Uterus (tissue), 2 donors: ENCODE data around the gene ITFG1.

Experiments
- CTCF ChIP-seq, 4 experiments: fragments of 200-600 bp in 2 of 4; fragments of 450-650 bp in 2 of 4; sonication (generic) in 2 of 4; IDR thresholded peaks; one replicate each; pipeline ENCODE4 v1.5.1; 2016 to 2019; ENCODE audit warnings: antibody characterized with exemption in 4 of 4, mild to moderate bottlenecking in 2 of 4, moderate library complexity in 1 of 4
- POLR2A ChIP-seq, 2 donors: fragments of 450-650 bp; IDR thresholded peaks; one replicate each; pipeline ENCODE4 v1.6.1; 2016; ENCODE audit warnings: antibody characterized with exemption in 2 of 2, mild to moderate bottlenecking in 1 of 2, moderate library complexity in 1 of 2

GRCh38 chr16:47459603-47460002, 1.3 kb downstream of the ITFG1 start:
- no peak for TF ChIP-seq POLR2A (IDR thresholded peaks at IDR 0.05)
- TF ChIP-seq CTCF (IDR thresholded peaks at IDR 0.05) = no peak
